HEK293T (cell line): ENCODE data around the gene RRAS.

Source experiments
- ELF4 ChIP-seq: fragments of 450-650 bp; IDR thresholded peaks from 2 replicates; pipeline ENCODE4 v1.6.1; 2017; ENCODE audit warnings: antibody characterized with exemption
- FOXM1 ChIP-seq: fragments of 450-650 bp; IDR thresholded peaks from 2 replicates; pipeline ENCODE4 v1.6.1; 2017; ENCODE audit warnings: mild to moderate bottlenecking, borderline replicate concordance
- SP1 ChIP-seq: fragments of 450-650 bp; IDR thresholded peaks from 2 replicates; pipeline ENCODE4 v1.6.1; 2017
- TARDBP ChIP-seq: fragments of 450-650 bp; IDR thresholded peaks from 2 replicates; pipeline ENCODE4 v1.6.1; 2016

DNA sequence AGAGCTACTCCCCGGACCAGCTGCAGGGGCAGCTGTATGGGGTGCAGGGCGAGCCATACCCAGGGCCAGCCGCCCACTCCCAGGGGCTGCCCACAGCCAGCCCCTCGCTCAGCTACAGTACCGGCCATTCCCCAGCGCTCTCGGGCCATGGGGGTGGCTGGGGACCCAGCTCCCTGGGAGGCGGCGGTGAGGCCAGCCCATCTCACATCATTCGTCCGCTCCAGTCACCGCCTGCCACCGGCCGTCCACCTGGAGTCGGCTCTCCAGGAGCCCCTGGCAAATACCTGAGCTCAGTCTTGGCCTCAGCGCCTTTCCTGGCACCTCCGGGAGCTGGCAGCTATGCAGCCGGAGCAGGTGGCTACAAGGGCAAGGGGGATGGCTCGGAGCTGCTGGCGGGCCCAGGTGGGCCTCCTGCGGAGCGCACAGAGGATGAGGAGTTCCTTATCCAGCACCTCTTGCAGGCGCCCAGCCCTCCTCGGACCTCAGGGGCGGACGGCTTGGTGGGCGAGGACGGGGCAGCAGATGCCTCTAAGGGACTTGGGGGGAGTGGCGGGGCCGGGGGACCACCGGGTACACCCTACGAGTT lies 44.0 kb downstream of the RRAS start:
- TF ChIP-seq TARDBP (no peak), FOXM1 (no peak), ELF4 (no peak), SP1 (no peak)
